ENCODE measurements around the gene NPHS1.
A peak's percentile ranks its signal among the peaks of the same experiment; 100 is the strongest.
"Not testable (repeated sequence)": the region's sequence is repeated elsewhere in the genome, so short reads cannot be mapped to it uniquely, and the experiment has no call there.

NPHS1 gene

GRCh38 chr19:35852029-35852780 lies at the start of gene NPHS1:
Gene NPHS1 (minus strand): TSS chr19:35852504. CDS start chr19:35851837, 667 bp downstream.
- no peak for DNase-seq

- DNase-seq: no peak
Observed at GRCh38 chr19:35901055-35901644, 48.8 kb upstream of the NPHS1 start.

GRCh38 chr19:35899547-35900214 lies 47.4 kb upstream of the NPHS1 start:
- peak; percentile 90 to 92 for DNase-seq

- DNase-seq: no peak
Observed at GRCh38 chr19:35898499-35898809, 46.1 kb upstream of the NPHS1 start.

- peak in 1 of 2 donors; percentile 3 for DNase-seq
Observed at GRCh38 chr19:35897706-35898451, 45.6 kb upstream of the NPHS1 start.

- no peak for DNase-seq
Observed at GRCh38 chr19:35896643-35897040, 44.3 kb upstream of the NPHS1 start.

GRCh38 chr19:35895911-35896642 lies 43.8 kb upstream of the NPHS1 start:
- DNase-seq: peak in 1 of 2 donors; percentile 7

GRCh38 chr19:35894342-35894741 lies 42.0 kb upstream of the NPHS1 start:
- peak in 1 of 2 donors; percentile 14 for DNase-seq

- not testable (repeated sequence) for DNase-seq
Observed at GRCh38 chr19:35891819-35892218, 39.5 kb upstream of the NPHS1 start.

- DNase-seq: no peak
Observed at GRCh38 chr19:35890113-35890650, 37.9 kb upstream of the NPHS1 start.

GRCh38 chr19:35889370-35890112 lies 37.2 kb upstream of the NPHS1 start:
- no peak for DNase-seq

GRCh38 chr19:35888398-35888797 lies 36.1 kb upstream of the NPHS1 start:
- no peak for DNase-seq

- peak in 1 of 2 donors; percentile 13 for DNase-seq
Observed at GRCh38 chr19:35887197-35887596, 34.9 kb upstream of the NPHS1 start.

- peak in 1 of 2 donors; percentile 11 for DNase-seq
Observed at GRCh38 chr19:35885904-35886303, 33.6 kb upstream of the NPHS1 start.

GRCh38 chr19:35885225-35885738 lies 33.0 kb upstream of the NPHS1 start:
- peak in 1 of 2 donors; percentile 16 for DNase-seq

- DNase-seq: peak; percentile 25 to 35
Observed at GRCh38 chr19:35883882-35884281, 31.6 kb upstream of the NPHS1 start.

- DNase-seq: peak; percentile 45 to 85
Observed at GRCh38 chr19:35882114-35882832, 30.0 kb upstream of the NPHS1 start.

GRCh38 chr19:35879770-35880317 lies 27.5 kb upstream of the NPHS1 start:
- DNase-seq: peak; percentile 74 to 75

- DNase-seq: no peak
Observed at GRCh38 chr19:35879068-35879467, 26.8 kb upstream of the NPHS1 start.

- DNase-seq: no peak
Observed at GRCh38 chr19:35874392-35874930, 22.2 kb upstream of the NPHS1 start.

Measured in CD4-positive, alpha-beta T cell treated with Interleukin-1 beta for 1 hour (primary cell).